Measurements from ENCODE around the gene MTRFR.
A peak's percentile ranks its signal among the peaks of the same experiment; 100 is the strongest.
"Not testable (repeated sequence)": the region's sequence is repeated elsewhere in the genome, so short reads cannot be mapped to it uniquely, and the experiment has no call there.

Gene MTRFR

DNA sequence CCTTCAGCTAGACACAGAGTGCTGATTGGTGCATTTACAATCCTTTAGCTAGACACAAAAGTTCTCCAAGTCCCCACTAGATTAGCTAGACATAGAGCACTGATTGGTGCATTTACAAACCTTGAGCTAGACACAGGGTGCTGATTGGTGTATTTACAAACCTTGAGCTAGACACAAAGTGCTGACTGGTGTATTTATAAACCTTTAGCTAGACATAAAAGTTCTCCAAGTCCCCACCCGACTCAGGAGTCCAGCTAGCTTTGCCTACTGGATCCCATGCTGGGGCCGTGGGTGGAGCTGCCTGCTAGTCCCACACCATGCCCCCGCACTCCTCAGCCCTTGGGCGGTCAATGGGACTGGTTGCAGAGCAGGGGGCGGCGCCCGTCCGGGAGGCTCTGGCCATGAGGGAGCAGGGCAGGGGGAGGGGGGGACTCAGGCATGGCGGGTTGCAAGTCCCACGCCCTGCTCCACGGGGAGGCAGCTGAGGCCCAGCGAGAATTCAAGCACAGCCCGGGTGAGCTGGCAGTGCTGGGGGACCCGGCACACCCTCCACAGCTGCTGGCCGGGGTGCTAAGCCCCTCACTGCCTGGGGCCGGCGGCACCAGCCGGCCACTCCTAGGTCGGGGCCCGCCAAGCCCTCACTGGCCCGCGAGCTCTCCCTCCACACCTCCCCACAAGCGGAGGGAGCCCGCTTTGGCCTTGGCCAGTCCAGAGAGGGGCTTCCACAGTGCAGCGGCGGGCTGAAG is 15.9 kb downstream of the MTRFR start:
- DNase-seq (ENCODE audit: low read depth in 3 of 3): not testable (repeated sequence)

DNA sequence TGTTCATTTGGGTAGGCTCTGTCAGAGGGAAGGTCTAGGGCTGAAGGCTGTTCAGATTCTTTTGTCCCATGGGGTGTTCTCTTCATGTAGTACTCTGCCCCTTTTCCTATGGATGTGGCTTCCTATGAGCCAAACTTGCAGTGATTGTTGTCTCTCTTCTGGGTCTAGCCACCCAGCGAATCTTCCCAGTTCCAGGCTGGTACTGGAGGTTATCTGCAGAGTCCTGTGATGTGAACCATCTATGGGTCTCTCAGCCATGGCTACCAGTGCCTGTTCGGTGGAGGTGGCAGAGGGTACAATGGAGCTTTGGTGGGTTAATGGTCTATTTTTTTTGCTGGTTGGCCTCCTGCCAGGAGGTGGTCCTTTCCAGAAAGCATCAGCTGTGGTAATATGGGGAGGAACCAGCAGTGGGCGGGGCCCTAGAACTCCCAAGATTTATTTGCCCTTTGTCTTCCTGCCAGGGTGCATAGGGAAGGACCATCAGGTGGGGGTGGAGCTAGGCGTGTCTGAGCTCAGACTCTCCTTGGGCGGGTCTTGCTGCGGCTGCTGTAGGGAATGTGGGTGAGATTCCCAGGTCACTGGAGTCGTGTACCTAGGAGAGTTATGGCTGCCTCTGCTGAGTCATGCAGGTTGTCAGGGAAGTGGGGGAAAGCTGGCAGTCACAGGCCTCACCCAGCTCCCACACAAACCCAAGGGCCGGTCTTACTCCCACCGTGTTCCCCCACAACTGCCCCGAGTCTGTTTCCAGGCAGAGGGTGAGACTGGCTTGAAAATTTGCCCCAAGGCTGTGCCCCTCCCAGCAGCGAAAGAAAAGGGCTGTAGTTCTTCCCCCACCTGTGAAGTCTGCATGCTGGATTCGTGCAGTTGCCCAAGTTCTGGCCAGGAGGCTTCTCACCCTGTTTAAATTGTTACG is 17.5 kb downstream of the MTRFR start:
- no peak for DNase-seq (ENCODE audit: low read depth in 3 of 3)

DNA sequence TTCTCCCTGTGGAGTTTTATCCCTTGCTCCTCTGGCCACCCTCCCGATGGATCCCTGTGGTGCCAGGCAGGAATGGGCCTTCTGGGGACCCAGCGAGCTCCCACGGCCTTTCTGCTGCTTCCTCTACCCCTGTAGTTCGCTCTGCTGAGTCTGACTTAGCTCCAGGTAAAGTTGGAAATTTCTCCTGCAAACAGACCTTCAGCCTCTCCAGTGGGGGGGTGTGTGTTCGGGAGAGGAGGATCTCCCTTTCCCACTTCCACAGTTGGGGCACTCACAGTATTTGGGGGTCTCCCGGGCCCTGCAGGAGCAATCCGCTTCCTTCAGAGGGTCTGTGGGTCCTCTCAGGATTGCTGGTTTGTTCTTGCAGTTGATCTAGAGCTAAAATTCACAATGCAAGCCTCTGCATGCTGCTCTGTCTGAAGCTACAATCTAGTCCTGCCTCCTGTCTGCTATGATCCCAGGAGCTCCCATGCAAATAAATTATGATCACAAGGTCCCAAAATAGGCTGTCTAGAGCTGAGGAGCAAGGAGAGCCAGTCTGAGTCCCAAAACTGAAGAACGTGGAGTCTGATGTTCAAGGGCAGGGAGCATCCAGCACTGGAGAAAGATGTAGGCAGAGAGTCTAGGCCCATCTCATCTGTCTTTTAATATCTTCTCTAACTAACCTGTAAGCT is 18.3 kb downstream of the MTRFR start:
- no peak for DNase-seq (ENCODE audit: low read depth in 3 of 3)

DNA sequence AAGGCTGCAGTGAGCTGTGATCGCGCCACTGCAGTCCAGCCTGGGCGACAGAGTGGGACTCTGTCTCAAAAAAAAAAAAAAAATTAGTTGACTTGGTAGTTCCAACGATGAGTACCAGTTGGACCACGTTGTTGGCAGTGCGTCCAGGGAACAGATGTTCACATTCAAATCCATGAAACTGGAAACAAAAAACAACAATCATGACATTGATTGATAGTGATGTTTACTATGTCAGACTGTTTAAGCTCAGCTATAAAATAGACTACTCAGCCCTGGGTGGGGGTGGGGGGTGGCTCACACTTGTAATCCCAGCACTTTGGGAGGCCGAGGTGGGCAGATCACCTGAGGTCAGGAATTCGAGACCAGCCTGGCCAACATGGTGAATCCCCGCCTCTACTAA is 19.1 kb downstream of the MTRFR start:
- DNase-seq (ENCODE audit: low read depth in 3 of 3): not testable (repeated sequence)

DNA sequence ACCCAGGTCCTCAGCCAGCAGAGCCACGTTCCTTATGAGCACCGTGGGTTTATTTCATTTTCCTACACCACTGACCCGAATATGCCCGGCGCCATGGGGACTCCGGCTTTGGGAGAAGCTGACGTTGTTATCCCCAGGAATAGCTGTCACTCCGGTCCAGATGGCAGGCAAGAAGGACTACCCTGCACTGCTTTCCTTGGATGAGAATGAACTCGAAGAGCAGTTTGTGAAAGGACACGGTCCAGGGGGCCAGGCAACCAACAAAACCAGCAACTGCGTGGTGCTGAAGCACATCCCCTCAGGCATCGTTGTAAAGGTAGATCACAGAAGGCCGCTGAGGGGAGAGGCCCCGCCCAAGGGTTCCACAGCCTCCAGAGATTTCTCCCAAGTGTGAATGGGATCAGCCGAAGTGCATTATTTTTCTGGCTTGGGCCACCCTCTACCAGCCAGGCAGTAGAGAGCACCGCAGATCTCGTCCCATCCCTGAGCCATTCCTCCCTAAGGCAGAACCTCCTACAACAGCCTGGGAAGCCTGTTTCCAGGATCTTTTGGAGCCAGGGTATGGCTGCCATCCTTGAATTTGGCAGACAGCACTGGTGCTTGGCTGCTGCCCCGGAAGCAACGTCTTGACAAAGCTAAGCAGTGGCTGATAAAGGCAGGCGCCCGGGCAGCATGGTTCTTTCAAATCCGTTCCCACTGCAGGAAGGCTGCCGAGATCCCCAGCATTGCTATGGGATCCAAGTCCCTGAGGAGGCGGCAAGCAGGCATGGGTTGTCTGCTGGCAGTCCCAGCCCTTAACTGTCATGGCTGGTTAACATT is 20.6 kb downstream of the MTRFR start:
- no peak for DNase-seq (ENCODE audit: low read depth in 3 of 3)

DNA sequence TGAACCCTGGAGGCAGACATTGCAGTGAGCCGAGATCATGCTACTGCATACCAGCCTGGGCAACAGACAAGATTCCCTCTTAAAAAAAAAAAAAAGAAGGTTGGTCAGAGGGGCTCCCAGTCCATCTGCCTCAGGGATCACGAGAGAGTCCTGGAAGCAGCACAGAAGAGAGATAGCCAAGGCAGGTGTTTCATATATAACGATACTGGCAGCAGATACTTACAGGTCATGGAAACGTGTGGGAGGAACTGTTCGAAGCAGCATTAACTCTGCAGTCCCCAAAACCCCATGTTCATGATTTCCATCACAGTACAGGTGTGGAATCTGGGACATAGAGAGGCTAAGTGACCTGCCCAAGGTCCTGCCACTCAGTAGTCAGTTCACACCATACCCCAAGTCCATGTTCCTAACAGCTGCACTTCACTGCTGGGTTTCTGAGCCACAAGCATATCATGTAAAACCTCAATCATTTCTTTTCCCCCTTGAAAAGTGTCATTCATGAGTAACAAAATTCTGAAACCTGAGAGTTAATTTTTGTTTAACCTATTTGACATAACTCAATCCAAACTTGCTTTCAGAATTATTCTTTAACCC is 21.7 kb downstream of the MTRFR start:
- no peak for DNase-seq (ENCODE audit: low read depth in 3 of 3)

DNA sequence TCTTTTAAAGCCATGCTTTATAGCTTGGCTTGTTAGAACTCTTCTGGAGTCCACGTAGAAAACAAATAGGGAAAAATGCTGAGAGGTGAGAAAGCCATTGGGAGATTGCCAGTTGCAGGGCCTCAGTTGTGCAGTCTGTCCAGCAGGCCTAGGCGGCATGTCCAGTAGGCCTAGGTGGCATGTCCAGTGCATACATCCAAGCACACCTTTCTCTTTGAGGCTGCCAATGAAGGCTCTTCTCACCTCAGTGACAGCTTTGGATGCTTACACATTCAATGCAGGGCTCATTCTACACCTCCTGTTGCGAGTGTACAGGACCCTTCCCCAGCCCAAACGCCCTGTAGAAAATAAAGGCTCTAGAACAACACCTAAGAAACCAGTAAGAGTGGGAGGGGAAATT is 25.4 kb downstream of the MTRFR start:
- DNase-seq (ENCODE audit: low read depth in 3 of 3): no peak

DNA sequence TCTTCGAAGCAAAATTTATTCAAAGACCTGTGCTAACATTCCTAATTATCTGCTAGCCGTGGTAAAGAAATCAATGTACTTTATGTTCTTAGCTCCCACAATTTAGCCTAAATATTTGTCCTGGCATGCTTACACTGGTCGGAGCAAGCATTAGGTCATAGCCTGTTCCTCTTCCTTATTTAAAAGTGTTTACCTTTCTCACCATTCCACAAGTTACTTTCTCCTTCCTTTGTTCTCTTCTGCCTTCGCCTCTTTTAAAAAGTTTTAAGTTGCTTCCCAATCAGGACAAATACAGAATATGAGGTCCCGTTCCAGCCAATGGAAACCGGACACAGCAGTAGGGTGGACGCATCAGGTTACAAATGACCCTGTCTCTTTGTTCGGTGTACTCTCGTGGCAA is 26.8 kb downstream of the MTRFR start:
- no peak for DNase-seq (ENCODE audit: low read depth in 3 of 3)

DNA sequence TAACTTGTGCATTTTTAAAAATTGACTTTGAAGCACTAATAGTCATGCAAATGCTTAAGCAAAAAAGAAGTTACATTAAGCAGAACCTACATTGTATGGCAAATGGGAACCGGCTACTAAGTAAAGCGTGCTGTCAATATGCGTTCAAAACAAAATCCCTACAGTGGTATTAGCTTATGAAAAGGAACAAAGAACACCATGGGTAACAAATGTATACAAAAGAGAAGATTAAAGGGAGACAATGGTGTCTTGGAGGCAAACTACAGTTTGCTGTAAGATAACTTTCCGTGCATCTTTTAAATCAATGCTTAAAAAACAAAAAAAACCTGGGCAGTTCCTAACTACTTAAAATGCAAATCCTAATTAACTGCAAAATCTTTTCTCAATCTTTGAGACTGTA is 28.0 kb downstream of the MTRFR start:
- DNase-seq (ENCODE audit: low read depth in 3 of 3): no peak

DNA sequence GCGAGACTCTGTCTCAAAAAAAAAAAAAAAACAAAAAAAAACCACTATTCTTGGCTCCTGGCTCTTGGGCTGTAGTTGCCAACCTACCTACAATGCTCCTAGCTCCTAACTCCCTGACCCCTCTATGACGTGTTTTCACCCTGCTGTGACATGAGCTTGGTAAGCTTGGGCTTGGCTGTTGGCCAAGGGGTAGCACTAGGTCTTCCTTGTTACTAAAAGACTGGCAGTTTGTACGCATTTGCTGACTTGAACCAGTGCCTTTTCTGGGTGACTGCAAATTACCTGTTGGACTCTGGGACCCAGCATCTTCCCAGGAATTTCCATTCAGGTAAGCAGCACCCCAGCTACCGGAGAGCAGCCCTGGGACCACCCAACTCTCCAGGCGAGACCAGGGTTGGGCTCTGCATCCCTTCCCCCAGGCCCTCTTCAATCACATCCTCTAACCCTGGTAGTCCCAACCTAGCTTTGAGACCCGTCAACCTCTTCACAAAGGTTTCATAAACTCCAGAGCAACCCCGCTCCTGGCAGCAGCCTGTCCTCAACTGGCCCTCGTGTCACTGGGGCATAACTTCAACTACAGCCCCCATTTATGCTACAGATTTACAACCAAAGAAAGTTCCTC is 30.1 kb downstream of the MTRFR start:
- no peak for DNase-seq (ENCODE audit: low read depth in 3 of 3)

DNA sequence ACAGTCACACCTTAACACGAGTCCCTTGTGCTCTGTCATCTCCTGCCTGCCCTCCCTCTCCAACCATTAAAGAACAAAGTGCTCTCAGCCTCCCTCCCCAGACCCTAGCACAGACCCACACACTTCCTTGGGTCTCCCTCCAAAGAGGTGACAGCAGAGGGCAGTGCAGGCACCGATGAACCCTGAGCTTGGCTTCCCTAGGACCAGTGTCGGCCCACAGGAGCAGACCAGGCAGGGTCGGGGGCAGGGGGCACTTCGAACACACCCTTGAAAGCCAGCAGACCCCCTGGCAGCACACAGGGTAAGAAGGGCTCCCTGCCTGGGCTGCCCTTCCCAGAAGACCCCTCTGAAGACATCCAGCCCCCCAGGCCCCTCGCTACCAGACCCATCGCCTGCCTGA is 31.4 kb downstream of the MTRFR start:
- no peak for DNase-seq (ENCODE audit: low read depth in 3 of 3)

DNA sequence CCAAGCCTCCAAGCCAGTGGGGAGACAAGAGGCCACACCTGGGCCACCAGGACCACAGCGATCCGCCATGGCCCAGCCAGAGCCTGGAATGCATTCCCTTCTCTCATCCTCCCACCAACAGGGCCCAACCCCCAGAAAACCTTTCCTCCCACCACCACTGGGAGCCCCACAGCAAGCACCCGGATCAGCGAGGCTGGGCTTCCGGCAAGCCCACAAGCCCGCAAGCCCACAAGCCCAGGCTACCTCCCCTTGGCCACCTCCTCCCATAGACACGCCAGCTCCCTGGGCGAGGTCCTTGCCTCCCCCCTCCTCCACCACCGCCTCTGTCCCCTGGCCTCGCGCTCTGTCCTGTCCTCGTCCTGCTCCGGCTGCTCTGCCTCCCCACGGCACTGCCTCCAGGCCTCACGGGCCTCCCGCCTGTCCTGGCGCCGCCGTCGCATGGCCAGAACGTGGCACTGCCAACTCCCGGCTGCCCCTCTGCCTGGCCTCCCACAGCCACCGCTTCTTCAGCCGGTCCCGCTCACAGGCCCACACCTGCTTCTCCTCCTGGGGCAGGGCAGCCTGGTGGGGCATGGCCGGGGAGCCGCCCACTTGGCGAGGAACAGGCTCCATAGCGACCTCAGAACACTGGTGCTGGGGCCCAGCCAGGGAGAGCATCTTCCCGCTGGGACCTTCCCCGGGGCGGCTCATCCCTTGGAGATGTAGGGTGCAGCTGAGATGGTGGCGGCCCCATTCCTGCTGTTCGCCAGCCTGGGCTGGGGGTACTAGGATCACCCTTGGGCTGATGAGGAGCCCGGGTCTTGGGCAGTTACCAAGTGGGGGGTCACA is 32.8 kb downstream of the MTRFR start:
- DNase-seq (ENCODE audit: low read depth in 3 of 3): no peak

DNA sequence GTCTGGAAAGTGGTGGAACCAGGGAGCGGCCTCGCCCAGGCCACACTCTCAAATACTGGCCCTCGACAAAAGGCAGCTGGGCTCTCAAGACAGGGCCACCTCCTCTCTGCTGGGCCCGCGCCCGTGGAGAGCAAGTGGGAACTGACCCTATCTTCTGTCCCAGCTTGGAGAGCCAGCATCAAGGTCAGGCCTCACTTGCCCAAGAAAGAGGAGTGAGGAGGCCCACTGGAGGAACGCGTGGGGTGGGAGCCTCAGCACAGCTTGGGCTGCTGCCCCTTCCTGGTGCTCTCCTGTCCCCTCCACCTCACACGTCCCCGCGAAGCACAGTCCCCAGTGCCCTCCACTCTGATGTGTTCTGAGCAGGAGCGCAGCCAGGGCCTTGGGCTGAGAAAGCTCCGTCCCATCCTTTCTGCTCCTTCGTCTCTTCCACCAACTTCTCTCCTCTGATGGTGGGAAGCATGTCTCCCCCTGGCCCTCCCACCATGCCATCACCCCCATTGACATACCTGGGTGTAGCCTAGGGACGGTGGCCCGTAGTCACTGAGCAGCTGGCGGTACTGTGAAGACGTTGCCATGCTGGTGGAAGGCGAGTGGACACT is 33.5 kb downstream of the MTRFR start:
- DNase-seq (ENCODE audit: low read depth in 3 of 3): no peak

DNA sequence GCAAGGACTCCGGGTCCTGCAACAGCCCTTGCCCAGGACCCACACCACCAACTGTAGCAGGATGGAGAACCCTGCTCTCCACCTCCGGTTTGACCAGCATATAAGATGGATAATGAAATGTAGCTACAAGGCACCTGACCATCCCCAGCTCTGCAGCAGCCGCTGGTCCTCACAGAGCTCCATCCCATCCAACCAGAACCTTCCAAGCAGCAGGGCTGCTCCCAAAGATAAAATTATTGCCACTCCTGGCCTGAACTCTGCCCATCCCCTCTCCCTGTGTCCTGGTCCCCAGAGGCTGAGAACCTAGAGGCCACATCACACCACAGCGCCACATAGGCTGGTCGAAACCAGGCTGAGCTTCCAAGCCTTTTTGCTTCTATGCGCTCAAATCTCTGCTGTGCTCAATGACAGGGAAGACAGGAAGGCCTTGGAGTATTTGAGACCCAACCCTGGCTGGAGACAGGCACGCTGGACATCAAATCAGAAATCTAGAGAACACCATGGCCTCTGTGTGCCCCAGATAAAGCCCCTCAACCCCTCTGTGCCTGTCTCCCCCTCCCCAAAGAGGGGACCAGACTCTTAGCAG is 34.2 kb downstream of the MTRFR start:
- no peak for DNase-seq (ENCODE audit: low read depth in 3 of 3)

DNA sequence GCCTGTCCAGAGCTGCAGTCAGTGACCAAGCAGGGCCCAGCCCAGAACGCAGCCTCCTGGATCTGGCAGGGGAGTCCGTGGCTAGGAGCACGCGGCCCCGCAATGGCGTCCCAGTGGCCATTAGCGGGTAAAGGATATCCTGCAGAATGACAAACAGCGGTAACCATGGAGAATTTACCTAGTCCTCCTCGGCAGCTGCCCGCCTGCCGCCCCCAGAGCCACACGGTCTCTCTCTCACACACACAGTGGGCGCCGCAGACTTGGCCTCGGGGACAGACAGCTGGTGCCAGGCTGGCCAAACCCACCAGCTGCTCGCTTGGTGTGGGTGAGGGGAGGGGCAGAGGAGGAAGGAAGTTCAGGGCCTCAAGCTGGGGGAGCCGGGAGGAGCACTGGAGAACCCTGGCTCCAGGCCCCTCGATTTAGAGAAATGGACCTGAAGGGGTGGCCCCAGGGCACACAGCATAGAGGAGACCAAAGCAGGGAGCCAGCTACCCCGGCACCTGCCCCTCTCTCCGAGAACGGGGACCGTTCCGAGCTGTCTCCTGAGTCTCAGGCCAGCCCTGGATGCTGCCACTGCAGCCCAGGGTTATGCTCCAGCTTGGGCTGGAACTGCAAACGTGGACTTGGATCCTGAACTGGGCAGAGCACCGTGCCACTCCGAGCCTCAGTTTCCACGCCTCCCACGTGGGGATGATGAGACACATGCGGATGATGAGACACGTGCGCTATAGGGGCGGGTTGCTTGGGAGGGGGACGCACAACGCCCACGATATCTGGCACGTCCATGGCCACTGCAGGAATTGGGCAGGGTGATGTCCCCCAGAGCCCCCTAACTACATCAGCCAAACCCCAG is 35.0 kb downstream of the MTRFR start:
- DNase-seq (ENCODE audit: low read depth in 3 of 3): no peak

DNA sequence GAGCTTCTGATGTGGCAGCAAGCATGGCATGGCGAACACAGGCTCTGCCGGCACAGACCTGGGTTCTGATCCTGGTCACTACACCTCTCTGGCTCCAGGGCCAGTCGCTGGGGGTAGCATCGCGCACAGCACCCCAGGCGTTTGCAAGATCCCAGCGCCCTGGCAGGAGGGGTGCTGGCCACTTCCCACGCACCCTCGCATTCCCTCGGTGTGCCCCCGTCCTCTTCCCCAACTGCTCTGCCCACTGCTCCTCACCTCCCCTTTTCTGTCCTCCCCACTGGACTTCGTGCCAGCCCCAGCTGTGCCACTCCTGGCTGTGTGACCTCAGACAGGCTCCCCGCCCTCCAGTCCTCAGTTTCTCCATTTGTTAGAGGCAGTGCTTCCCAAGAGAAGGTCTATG is 35.6 kb downstream of the MTRFR start:
- no peak for DNase-seq (ENCODE audit: low read depth in 3 of 3)

DNA sequence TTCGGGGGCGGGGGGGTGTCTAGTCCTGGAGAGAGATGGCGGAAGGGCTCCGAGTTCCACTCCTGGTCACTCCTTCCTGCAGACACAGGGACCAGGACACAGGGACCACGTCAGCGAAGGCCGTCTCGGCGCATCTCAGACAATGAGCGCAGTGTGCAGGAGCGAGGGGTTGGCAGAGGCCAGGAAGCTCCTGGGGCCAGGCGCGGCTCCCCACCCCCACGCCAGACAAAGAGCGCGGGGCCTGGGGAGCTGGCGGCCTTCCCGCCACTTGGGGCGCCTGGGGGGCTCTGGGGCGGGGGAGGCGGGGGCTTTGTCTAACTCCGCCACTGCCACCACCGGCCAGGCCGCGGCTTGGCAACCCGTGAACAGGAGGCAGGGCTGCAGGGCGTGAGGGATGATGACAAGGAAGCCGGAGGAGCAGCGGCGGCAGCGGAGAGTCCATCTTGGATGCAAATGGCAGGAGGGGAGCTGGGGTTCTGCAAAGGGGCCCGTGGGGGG is 36.2 kb downstream of the MTRFR start:
- peak in 1 of 3 donors; percentile 25 for DNase-seq (ENCODE audit: low read depth in 3 of 3)

DNA sequence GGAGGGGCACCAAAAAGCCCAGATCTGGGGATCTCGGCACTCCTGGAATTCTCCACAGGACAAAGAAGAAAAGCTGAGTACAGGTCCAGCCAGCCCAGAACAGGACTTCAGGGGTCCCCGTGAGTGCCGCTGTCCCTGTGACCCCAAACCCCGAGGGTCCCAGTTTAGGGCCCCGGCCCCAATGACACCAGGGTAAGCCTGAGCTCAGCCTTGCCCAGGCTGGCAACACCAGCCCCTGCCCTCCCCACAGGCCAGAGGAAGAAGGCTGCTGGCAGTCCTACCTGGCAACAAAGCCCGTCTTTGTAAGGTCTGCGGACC is 36.6 kb downstream of the MTRFR start:
- DNase-seq (ENCODE audit: low read depth in 3 of 3): no peak

Data from stimulated activated CD4-positive, alpha-beta T cell treated with anti-CD3 and anti-CD28 coated beads, TNF-alpha, amount 100 ng/mL, for 48 hours (primary cell).